Measurements from ENCODE around the gene RETREG3. TPM values are rescaled to one million over a fixed set of nuclear protein-coding genes. Genes with fewer than 3 reads are reported as not detected.
"Not testable (repeated sequence)": the region's sequence is repeated elsewhere in the genome, so short reads cannot be mapped to it uniquely, and the experiment has no call there.

RETREG3 gene
- total and polyA plus RNA-seq, 2 experiments from 2014 or later, result 8.0 to 38.2 TPM

DNA sequence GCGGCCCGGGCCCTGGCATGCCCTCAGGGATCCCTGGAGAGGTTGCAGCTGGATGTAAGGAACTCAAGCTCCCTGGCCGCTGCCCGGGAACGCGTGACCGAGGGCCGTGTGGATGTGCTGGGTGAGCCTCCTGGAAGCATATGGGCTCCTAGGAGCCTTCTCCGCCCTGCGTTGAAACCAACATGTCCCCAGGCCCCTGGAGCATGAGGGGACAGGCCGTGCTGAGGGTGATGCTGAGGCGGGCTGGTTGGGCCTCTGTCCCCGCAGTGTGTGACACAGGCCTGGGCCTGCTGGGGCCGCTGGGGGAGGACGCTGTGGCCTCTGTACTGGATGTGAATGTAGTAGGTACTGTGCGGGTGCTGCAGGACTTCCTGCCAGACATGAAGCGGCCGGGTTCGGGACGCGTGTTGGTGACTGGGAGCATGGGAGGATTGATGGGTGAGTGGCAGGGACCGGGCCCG lies 62.1 kb downstream of the RETREG3 start (continued):
- TF ChIP-seq, protein P1, sequence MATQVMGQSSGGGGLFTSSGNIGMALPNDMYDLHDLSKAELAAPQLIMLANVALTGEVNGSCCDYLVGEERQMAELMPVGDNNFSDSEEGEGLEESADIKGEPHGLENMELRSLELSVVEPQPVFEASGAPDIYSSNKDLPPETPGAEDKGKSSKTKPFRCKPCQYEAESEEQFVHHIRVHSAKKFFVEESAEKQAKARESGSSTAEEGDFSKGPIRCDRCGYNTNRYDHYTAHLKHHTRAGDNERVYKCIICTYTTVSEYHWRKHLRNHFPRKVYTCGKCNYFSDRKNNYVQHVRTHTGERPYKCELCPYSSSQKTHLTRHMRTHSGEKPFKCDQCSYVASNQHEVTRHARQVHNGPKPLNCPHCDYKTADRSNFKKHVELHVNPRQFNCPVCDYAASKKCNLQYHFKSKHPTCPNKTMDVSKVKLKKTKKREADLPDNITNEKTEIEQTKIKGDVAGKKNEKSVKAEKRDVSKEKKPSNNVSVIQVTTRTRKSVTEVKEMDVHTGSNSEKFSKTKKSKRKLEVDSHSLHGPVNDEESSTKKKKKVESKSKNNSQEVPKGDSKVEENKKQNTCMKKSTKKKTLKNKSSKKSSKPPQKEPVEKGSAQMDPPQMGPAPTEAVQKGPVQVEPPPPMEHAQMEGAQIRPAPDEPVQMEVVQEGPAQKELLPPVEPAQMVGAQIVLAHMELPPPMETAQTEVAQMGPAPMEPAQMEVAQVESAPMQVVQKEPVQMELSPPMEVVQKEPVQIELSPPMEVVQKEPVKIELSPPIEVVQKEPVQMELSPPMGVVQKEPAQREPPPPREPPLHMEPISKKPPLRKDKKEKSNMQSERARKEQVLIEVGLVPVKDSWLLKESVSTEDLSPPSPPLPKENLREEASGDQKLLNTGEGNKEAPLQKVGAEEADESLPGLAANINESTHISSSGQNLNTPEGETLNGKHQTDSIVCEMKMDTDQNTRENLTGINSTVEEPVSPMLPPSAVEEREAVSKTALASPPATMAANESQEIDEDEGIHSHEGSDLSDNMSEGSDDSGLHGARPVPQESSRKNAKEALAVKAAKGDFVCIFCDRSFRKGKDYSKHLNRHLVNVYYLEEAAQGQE (IDR thresholded peaks at IDR 0.05; ENCODE audit: unreplicated experiment), result no peak
- no peak for TF ChIP-seq EZH2phosphoT487 (IDR thresholded peaks at IDR 0.05; ENCODE audit: unreplicated experiment)
- TF ChIP-seq STAT1 (IDR thresholded peaks at IDR 0.05; ENCODE audit: unreplicated experiment), result no peak

DNA sequence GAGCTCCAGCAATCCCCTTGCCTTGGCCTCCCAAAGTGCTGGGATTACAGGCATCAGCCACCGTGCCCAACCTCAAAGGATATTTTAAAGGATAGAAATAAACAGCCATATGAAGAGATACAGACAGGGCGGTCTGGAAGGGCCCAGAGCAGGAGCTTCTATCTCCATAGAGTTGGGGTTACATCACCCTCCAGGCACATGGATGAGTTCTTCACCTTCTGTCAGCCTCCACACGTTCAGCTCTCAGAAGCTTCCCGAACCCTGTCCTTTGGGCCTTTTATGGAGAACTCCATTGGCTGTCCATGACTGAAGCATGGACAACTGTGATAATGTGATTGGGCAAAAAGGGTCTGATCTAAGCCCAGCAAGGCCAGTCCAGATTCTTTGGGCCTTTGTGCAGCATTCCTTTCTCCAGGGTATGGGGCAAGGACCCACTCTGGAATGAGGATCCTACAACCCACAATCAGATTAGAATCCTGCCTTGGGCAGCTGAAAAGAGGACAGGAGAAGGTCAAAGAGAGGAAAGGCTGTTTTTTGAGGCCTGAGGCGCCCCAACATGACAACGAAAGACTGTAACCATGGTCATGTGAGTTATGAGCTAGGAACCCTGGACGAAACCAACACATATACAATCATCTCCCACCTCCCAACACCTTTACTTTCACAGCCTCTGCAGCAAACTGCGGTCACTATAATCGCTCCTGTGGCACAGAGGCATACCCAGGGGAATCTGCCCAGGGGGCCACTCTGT lies 63.2 kb downstream of the RETREG3 start:
- H3K4me3 ChIP-seq; H3K79me2 ChIP-seq (replicated peaks; ENCODE audit: insufficient read depth); H3K4me1 ChIP-seq (ENCODE audit: insufficient read depth); H3K27me3 Mint-ChIP-seq (ENCODE audit: insufficient read depth, low read depth, poor library complexity); H3K27ac ChIP-seq (ENCODE audit: low read depth); H3K36me3 ChIP-seq (ENCODE audit: insufficient read depth); H3K4me1 Mint-ChIP-seq; H3K4me3 Mint-ChIP-seq; H3K27me3 ChIP-seq (ENCODE audit: insufficient read depth); H3K9me3 Mint-ChIP-seq; H3K4me2 ChIP-seq; ATAC-seq; H2AFZ ChIP-seq; H3K27ac Mint-ChIP-seq; H4K20me1 ChIP-seq (replicated peaks; ENCODE audit: insufficient read depth); DNase-seq (ENCODE audit: low spot score); H3K9me2 ChIP-seq (ENCODE audit: insufficient read depth): not testable (repeated sequence)
- peaks cover 10% of the 10 kb centered on the region; the same call in 1 of the 3 replicates for H3K36me3 Mint-ChIP-seq (ENCODE audit: low read depth)
- H3F3A ChIP-seq (replicated peaks; ENCODE audit: low read depth), result peaks cover 14% of the 10 kb centered on the region

DNA sequence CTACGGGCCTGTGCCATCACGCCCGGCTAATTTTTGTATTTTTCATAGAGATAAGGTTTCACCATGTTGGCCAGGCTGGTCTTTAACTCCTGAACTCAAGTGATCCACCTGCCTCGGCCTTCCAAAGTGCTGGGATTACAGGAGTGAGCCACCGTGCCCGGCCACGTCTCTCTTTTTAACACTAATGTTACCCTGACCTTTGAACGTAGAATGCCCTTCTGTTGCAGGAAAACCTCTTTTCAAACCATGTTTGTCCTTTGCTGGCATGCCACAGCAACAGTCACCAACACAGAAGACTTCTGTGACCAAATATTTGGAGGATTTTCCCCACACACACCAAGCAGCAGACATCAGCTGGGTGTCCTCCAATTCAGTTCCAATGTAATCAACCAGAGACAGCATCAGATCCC lies 64.3 kb downstream of the RETREG3 start:
- peaks cover 14% of the 10 kb centered on the region for H3F3A ChIP-seq (replicated peaks; ENCODE audit: low read depth)
- H4K20me1 ChIP-seq (replicated peaks; ENCODE audit: insufficient read depth), result peaks cover 6% of the 10 kb centered on the region; the same call in 1 of the 2 replicates
- no peak overlapping the region for H3K4me3 ChIP-seq
- peaks cover 4% of the 10 kb centered on the region; the same call in 1 of the 2 replicates for H3K4me1 ChIP-seq (ENCODE audit: insufficient read depth)
- Mint-ChIP-seq H3K36me3 (ENCODE audit: low read depth) (peaks cover 13% of the 10 kb centered on the region; the same call in 1 of the 3 replicates), H3K27ac (no peak overlapping the region), H3K27me3 (ENCODE audit: insufficient read depth, low read depth, poor library complexity) (peaks cover 6% of the 10 kb centered on the region), H3K4me3 (no peak overlapping the region), H3K4me1 (0 out of 3 replicates have a peak, but pooled peaks cover 3% of the 10 kb centered on the region), H3K9me3 (no peaks in the 10 kb centered on the region)
- H2AFZ ChIP-seq, result no peak overlapping the region
- no peaks in the 10 kb centered on the region for H3K36me3 ChIP-seq (ENCODE audit: insufficient read depth)
- no peak overlapping the region for H3K27ac ChIP-seq (ENCODE audit: low read depth)
- H3K27me3 ChIP-seq (ENCODE audit: insufficient read depth), result 0 out of 2 replicates have a peak, but pooled peaks cover 7% of the 10 kb centered on the region
- no peak overlapping the region for H3K4me2 ChIP-seq
- no peaks in the 10 kb centered on the region for H3K9me2 ChIP-seq (ENCODE audit: insufficient read depth)
- DNase-seq (ENCODE audit: low spot score) (no peak), ATAC-seq (no peak)
- 0 out of 2 replicates have a peak, but pooled peaks cover 2% of the 10 kb centered on the region for H3K79me2 ChIP-seq (replicated peaks; ENCODE audit: insufficient read depth)
- no peak for TF ChIP-seq EZH2phosphoT487 (IDR thresholded peaks at IDR 0.05; ENCODE audit: unreplicated experiment)
- TF ChIP-seq POLR2AphosphoS5 (IDR thresholded peaks at IDR 0.05; ENCODE audit: low read depth), result no peak
- no peak for TF ChIP-seq JUNB (IDR thresholded peaks at IDR 0.05; ENCODE audit: unreplicated experiment)
- TF ChIP-seq EZH2 (IDR thresholded peaks at IDR 0.05; ENCODE audit: low read depth, unreplicated experiment), result no peak
- TF ChIP-seq, protein P1 (IDR thresholded peaks at IDR 0.05; ENCODE audit: unreplicated experiment), result no peak
